ENCODE results near the gene DCN. TPM values are rescaled to one million over a fixed set of nuclear protein-coding genes. Genes with fewer than 3 reads are reported as not detected.

Gene DCN
- total RNA-seq, 6 experiments from 2014 or later: 82.7 to 235 (median 164) TPM

GRCh38 chr12:91103101-91103500 lies 79.5 kb downstream of the DCN start:
- intact Hi-C loops (cut with DNase I): no loop called here
- H3K27me3 ChIP-seq: no peaks in the 10 kb centered on the region
- H3K9me3 ChIP-seq: no peaks in the 10 kb centered on the region
- H3K27ac ChIP-seq: no peak overlapping the region
- no peaks in the 10 kb centered on the region for H3K4me1 ChIP-seq
- DNase-seq (no peak), ATAC-seq (no peak)
- H3K36me3 ChIP-seq: no peaks in the 10 kb centered on the region
- TF ChIP-seq, protein P1, sequence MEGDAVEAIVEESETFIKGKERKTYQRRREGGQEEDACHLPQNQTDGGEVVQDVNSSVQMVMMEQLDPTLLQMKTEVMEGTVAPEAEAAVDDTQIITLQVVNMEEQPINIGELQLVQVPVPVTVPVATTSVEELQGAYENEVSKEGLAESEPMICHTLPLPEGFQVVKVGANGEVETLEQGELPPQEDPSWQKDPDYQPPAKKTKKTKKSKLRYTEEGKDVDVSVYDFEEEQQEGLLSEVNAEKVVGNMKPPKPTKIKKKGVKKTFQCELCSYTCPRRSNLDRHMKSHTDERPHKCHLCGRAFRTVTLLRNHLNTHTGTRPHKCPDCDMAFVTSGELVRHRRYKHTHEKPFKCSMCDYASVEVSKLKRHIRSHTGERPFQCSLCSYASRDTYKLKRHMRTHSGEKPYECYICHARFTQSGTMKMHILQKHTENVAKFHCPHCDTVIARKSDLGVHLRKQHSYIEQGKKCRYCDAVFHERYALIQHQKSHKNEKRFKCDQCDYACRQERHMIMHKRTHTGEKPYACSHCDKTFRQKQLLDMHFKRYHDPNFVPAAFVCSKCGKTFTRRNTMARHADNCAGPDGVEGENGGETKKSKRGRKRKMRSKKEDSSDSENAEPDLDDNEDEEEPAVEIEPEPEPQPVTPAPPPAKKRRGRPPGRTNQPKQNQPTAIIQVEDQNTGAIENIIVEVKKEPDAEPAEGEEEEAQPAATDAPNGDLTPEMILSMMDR (IDR thresholded peaks at IDR 0.05): no peak
- no peak for TF ChIP-seq POLR2A (IDR thresholded peaks at IDR 0.05)
- no peak overlapping the region for H3K4me3 ChIP-seq

GRCh38 chr12:91100906-91101305 lies 81.7 kb downstream of the DCN start:
- no peak overlapping the region for H3K27ac ChIP-seq
- no peaks in the 10 kb centered on the region for H3K27me3 ChIP-seq
- intact Hi-C loops (cut with DNase I): no loop called here
- no peak for ATAC-seq
- H3K36me3 ChIP-seq: no peaks in the 10 kb centered on the region
- no peaks in the 10 kb centered on the region for H3K4me1 ChIP-seq
- no peak for TF ChIP-seq POLR2A (IDR thresholded peaks at IDR 0.05)
- TF ChIP-seq, protein P1 (IDR thresholded peaks at IDR 0.05): no peak
- no peak for DNase-seq
- WGBS (ENCODE audit: insufficient coverage, low coverage, low lambda C conversion rate, missing lambda C conversion rate): 41% methylated on average over 2 of the region's 2 CpGs
- H3K9me3 ChIP-seq: no peaks in the 10 kb centered on the region
- H3K4me3 ChIP-seq: no peak overlapping the region

DNA sequence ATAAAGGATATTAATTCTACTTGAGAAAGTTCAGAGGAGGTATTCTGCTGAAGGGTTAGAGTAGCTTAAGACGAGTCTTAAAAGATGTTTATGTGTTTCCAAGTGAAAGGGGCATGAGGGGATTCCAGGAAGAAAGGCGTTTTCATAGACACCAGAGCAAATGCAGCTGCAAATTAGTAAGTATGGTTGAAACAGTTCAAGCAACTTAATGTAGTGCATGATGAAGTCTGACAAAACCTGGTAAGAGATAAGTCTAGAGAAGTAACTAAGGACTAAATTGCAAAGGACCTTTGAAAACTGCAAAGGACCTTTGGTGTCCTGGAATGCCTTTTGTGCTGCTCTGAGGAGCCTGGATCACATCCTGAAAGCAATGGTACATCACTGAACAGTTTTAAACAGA lies 82.8 kb downstream of the DCN start:
- Histone ChIP-seq H3K4me1 (no peaks in the 10 kb centered on the region), H3K9me3 (no peaks in the 10 kb centered on the region), H3K27me3 (no peaks in the 10 kb centered on the region), H3K36me3 (no peaks in the 10 kb centered on the region), H3K27ac (no peak overlapping the region), H3K4me3 (no peak overlapping the region)
- DNase-seq (no peak), ATAC-seq (no peak)
- WGBS (ENCODE audit: insufficient coverage, low coverage, low lambda C conversion rate, missing lambda C conversion rate): 35% methylated on average over 2 of the region's 2 CpGs
- no peak for TF ChIP-seq POLR2A (IDR thresholded peaks at IDR 0.05)
- TF ChIP-seq, protein P1 (IDR thresholded peaks at IDR 0.05): no peak
- intact Hi-C loops (cut with DNase I): no loop called here

DNA sequence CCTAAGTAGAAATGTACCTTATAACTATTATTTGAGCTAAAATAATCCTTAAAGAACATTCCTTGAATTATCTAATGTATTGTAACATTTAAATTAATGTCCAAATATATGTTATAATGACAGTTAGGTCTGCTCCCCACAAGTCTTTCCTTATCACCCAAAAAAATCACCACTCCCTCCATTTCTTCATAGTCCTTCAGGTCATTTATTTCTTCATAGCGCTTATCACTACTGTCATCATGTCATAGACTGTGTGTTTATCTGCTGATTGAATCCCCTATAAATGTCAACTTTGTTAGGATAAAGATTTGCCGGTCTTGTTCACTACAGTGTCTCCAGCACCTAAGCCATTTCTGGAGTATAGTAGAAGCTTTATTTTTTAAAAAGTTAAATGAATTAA lies 83.3 kb downstream of the DCN start:
- TF ChIP-seq, protein P1 (IDR thresholded peaks at IDR 0.05): no peak
- TF ChIP-seq POLR2A (IDR thresholded peaks at IDR 0.05): no peak
- no peak for DNase-seq
- no peak overlapping the region for H3K4me3 ChIP-seq
- H3K4me1 ChIP-seq: no peaks in the 10 kb centered on the region
- H3K27ac ChIP-seq: no peak overlapping the region
- H3K36me3 ChIP-seq: no peaks in the 10 kb centered on the region
- WGBS (ENCODE audit: insufficient coverage, low coverage, low lambda C conversion rate, missing lambda C conversion rate): 37% methylated on average over 2 of the region's 2 CpGs
- H3K27me3 ChIP-seq: no peaks in the 10 kb centered on the region
- intact Hi-C loops (cut with DNase I): no loop called here
- ATAC-seq: no peak
- no peaks in the 10 kb centered on the region for H3K9me3 ChIP-seq

- Histone ChIP-seq H3K27ac (no peak overlapping the region), H3K4me3 (no peak overlapping the region), H3K4me1 (no peaks in the 10 kb centered on the region), H3K27me3 (no peaks in the 10 kb centered on the region), H3K9me3 (no peaks in the 10 kb centered on the region), H3K36me3 (no peaks in the 10 kb centered on the region)
- ATAC-seq (no peak), DNase-seq (no peak)
- intact Hi-C loops (cut with DNase I): no loop called here
- WGBS (ENCODE audit: insufficient coverage, low coverage, low lambda C conversion rate, missing lambda C conversion rate): 19% methylated on average over 2 of the region's 3 CpGs
- TF ChIP-seq, protein P1 (IDR thresholded peaks at IDR 0.05): no peak
- TF ChIP-seq POLR2A (IDR thresholded peaks at IDR 0.05): no peak
Observed at GRCh38 chr12:91098941-91099340, 83.7 kb downstream of the DCN start.

All from right lobe of liver (tissue), 6 donors.